Stimulated activated CD8-positive, alpha-beta memory T cell treated with anti-CD3 and anti-CD28 coated beads, Interleukin-12 subunit alpha, Interleukin-12 subunit beta, amount 100 ng/mL, for 1 hour (primary cell): ENCODE results near the gene ZNF783.
"Not testable (repeated sequence)": the region's sequence is repeated elsewhere in the genome, so short reads cannot be mapped to it uniquely, and the experiment has no call there.

Experiments used
- DNase-seq: peaks from one replicate; pipeline ENCODE4 v3.0.0-alpha.2; 2020; ENCODE audit warnings: low read depth

Gene ZNF783

DNA sequence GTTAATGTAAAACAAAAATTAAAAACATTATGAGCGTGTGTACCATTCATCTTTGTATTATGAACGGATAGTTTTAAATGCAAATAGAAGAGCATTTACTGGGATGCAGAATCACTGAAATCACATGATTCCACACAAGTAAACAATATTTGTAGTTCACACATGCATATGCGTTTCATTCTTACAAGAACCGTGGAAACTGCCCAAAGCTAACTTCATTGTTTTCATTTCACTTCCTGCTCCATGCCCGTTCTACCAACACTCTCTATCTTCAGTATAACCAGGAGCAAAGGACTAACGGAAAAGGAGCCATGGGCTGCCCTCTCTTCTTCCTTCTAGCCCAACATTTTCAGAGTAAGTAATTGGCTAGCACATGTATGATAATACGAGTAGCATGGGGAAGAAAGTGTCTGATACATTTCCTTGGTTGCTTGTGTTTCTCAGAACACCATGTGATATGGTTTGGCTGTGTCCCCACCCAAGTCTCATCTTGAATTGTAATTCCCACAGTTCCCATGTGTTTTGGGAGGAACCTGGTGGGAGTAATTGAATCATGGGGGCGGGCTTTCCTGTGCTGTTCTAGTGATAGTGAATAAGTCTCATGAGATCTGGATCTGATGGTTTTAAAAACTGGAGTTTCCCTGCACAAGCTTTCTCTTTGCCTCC lies 38.8 kb downstream of the ZNF783 start:
- DNase-seq: no peak

DNA sequence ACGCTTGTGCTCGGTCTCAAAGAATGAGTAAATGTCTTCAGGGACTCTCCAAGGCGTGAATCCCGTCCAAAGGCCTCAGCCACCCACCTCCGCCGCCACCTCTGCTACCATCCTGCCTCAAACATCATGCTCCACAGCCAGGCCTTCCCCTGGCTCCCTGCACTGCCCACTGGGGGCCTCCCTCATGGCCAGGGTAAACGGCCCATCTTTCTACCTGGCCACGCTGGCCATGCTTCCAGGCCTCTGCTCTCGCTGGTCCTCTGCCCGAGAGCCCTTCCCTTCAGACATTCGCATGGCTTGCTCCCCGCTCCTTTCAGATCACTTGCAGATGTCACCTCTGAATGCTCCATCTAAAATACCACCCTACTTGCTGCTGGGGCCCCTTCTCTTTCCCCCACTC lies 40.2 kb downstream of the ZNF783 start:
- no peak for DNase-seq

DNA sequence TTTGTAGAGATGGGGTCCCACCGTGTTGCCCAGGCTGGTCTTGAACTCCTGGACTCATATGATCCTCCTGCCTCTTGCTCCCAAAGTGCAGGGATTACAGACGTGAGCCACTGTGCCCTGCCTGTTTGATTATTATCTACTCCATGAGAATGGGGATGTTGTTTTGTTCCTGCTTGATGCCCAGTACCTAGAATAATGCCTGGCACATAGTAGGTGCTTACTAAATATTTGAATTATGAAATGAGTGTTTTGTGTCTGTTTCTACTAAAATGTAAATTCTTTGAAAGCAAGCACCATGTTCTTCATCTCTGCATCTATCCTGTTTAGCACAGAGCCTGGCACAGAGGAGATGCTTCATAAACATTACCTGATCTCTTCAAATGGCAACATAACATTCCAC lies 40.9 kb downstream of the ZNF783 start:
- no peak for DNase-seq

DNA sequence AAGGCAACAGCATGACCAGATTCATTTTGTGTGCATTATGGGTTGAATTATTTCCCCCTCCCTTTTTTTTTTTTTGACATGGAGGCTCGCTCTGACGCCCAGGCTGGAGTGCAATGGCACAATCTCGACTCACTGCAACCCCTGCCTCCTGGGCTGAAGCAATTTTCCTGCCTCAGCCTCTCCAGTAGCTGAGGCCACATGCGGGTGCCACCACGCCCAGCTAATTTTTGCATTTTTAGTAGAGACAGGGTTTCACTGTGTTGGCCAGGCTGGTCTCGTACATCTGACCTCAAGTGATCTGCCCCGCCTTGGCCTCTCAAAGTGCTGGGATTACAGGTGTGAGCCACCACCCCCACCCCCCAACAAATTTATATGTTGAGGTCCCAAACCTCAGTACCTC lies 42.0 kb downstream of the ZNF783 start:
- DNase-seq: no peak

DNA sequence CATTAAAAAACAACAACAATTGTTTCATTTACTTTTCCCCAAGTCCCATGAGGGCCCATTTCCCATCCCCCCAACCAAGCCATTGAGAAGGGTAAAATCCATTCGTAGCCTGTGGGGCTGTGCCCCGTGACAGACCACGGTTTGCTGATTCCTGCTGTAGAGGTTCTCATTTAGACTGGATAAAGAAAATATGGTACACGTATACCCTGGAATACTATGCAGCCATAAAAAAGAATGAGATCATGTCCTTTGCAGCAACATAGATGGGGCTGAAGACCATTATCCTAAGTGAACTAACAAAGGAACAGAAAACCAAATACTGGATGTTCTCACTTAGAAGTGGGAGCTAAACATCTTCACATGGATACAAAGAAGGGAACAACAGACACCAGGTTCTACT lies 44.9 kb downstream of the ZNF783 start:
- no peak for DNase-seq

- no peak for DNase-seq
These were observed 45.9 kb downstream of the ZNF783 start for GRCh38 chr7:149307775-149308501.

- no peak for DNase-seq
These were observed 48.3 kb downstream of the ZNF783 start for GRCh38 chr7:149310113-149310836.

DNA sequence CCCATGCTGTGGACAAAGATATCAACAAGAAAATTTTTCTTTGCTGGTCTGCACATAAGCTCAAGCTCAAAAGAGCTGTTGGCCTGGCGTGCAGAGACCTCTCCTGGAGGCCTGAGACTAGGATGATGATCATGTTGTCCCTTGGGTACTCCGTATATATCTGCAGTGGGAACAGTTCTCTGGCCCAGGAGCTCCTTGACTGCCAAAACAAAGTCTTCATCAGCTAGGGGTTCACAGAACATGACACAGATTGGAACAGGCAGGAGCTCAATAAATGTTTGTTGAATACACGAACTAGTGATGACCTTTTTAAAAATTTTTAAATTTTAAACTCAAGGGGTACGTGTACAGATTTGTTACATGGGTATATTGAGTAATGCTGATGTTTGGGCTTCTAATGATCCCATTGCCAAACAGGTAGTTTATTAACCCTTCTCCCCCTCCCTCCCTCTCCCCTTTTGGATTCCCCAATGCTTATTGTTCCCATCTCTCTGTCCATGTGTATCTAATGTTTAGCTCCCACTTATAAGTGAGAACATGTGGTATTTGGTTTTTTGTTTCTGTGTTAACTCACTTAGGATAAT lies 49.1 kb downstream of the ZNF783 start:
- no peak for DNase-seq

GRCh38 chr7:149313981-149314380 lies 52.0 kb downstream of the ZNF783 start:
- no peak for DNase-seq

DNA sequence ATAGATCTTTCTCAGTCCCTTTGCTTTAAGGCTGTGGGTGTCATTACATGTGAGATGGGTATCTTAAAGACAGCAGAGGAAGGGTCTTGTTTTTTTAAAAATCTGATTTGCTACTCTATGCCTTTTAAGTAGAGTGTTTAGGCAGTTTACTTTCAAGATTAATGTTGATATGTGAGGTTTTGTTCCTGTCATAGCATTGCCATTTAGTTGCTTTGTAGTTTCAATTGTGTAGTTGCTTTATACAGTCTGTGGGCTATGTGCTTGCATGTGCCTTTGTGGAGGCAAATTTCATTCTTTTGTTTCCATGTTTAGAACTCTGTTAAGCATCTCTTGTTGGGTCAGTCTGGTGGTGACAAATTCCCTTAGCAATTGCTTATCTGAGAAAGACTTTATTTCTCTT lies 54.6 kb downstream of the ZNF783 start:
- DNase-seq: no peak

GRCh38 chr7:149317496-149317895 lies 55.5 kb downstream of the ZNF783 start:
- DNase-seq: no peak

- no peak for DNase-seq
These were observed 56.1 kb downstream of the ZNF783 start for GRCh38 chr7:149317986-149318672.

DNA sequence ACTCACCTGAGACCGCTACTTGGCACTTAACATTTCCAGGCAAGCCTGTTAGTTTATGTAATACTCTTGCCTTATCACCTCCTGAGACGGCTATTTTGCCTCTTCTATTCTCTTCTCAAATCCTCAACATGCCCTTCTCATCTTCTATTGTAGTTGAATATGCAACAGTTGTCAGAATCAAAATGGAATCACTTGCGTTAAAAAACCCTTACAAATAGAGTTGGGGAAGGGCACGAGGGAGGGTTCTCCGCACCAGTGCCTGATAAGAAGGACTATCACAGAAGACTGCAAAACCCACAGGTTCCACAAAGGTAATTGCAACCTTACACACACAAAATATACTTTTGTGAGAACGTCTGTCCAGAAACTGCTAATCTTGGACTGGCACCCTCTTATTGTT lies 57.4 kb downstream of the ZNF783 start:
- no peak for DNase-seq

GRCh38 chr7:149320313-149321124 lies 58.5 kb downstream of the ZNF783 start:
- no peak for DNase-seq

GRCh38 chr7:149321125-149321905 lies 59.3 kb downstream of the ZNF783 start:
- DNase-seq: not testable (repeated sequence)

- DNase-seq: no peak
These were observed 60.1 kb downstream of the ZNF783 start for GRCh38 chr7:149321978-149322541.

DNA sequence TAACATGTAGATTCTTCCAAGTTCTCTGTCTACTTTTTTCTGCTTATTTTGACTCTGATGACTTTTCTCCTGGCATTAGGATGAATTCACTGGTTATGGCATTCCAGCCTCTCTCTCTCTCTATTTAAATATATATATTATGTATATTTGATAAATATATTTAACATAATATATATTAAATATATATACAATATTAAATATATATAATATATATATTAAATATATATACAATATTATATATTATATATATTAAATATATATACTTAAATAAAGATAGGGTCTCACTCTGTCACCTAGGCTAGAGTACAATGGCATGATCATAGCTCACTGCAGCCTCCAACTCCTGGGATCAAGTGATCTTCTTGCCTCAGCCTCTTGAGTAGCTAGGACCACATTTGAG lies 60.7 kb downstream of the ZNF783 start:
- no peak for DNase-seq

DNA sequence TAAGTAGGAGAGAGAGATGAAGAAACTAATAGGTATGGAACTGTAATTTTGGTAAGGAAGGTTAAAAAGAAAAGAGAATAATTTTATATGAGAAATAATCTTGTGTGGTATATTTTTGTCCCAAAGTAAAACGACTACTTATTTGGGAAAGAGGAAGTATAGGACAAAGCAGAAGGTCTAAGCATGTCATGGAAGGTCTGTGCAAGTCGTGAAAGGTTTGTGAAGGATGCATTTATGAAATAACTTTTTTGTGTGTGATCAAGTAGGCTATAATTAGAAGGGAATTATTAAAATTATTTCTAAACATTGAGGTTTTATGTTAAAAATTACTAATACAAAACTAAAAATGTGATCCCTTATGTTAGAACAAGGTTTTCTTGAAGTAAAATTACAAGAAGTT lies 63.3 kb downstream of the ZNF783 start:
- DNase-seq: no peak

DNA sequence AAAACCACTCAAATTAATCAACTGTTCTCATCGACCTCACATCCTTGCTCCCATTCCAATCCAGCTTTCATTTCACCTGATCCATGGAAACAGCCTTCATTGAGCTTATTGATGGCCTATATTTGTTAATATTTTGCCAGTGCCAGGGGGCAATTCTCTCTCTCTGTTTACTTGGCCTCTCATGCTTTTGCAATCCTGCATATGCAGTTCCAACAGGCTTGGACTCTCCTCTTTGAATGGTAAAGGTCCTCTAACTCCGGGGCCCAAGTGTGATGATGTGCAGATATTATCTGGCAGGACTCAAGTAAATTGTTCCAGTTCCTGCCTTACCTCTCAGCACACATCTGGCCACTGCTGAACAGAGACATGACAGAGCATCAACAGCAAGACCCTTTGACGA lies 67.3 kb downstream of the ZNF783 start:
- DNase-seq: no peak

DNA sequence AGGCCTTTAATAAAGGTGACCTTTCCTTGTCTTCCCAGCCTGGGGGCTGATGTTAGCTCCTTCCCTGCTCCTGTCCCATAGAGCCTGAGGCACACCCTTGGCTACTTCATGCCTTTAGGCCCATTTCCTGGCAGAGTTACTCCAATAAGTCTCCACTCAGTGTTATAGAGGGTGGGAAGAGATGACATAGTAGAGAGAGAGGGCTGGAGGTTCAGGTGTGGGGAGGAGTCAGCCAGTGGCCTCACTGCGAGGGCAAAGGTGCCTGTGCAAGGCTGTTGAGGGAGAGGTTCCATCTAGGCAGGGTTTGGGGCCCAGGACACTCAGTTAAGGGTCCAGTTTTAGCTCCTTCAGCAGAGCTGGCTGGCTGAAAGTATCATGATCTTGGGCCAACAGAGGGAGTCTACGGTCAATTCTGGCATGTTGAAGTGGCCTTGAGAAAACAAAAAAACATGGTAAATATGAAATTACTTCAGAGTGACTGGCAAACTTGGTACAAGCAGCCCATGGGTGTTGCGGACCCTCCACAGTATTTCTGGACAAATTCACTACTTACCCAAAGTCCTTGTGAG lies 67.9 kb downstream of the ZNF783 start:
- no peak for DNase-seq
